Right lobe of liver (tissue), 4 donors: ENCODE data around the gene TRIM49D1.
"Not testable (repeated sequence)": the region's sequence is repeated elsewhere in the genome, so short reads cannot be mapped to it uniquely, and the experiment has no call there.

Source experiments
- POLR2A ChIP-seq: fragments of 450-650 bp; IDR thresholded peaks from one replicate; pipeline ENCODE4 v1.6.1; 2017; ENCODE audit warnings: antibody characterized with exemption, mild to moderate bottlenecking
- TF ChIP-seq, protein P1 (sequence below), 4 donors: fragments of 200-600 bp in 3 of 4; fragments of 450-650 bp in 1 of 4; IDR thresholded peaks; one replicate each; pipeline versions ENCODE4 v1.5.1 to v1.8.0; 2016 to 2022; ENCODE audit warnings: antibody characterized with exemption in 4 of 4, mild to moderate bottlenecking in 2 of 4
- donor health status: DM: no; HTN: no; CAD: no.
- donor health status: DM: no; HTN: no; CAD: no.
- donor health status: DM: no; HTN: yes; CAD: no.

DNA sequence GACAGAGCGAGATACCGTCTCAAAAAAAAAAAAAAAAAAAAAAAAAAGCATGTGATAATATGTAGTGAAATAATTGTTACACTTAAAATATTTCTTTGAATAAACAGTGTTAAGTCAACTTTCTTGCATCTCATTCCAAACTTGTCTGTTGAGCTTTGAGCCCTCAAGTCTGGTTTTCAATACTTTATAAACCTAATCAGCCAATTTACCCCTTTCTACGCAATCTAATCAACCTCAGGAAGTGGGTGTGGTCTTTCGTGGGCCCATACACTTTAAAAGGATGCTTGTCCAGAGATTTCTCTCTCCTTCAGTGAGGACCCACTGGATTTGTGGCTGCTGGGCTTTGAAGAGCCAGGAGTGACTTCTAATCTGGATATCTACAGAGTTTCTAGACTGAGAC, 43.7 kb upstream of the TRIM49D1 start, which contains the start of gene TRIM64:
- TF ChIP-seq, protein P1, sequence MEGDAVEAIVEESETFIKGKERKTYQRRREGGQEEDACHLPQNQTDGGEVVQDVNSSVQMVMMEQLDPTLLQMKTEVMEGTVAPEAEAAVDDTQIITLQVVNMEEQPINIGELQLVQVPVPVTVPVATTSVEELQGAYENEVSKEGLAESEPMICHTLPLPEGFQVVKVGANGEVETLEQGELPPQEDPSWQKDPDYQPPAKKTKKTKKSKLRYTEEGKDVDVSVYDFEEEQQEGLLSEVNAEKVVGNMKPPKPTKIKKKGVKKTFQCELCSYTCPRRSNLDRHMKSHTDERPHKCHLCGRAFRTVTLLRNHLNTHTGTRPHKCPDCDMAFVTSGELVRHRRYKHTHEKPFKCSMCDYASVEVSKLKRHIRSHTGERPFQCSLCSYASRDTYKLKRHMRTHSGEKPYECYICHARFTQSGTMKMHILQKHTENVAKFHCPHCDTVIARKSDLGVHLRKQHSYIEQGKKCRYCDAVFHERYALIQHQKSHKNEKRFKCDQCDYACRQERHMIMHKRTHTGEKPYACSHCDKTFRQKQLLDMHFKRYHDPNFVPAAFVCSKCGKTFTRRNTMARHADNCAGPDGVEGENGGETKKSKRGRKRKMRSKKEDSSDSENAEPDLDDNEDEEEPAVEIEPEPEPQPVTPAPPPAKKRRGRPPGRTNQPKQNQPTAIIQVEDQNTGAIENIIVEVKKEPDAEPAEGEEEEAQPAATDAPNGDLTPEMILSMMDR (IDR thresholded peaks at IDR 0.05) = not testable (repeated sequence)
- TF ChIP-seq POLR2A = not testable (repeated sequence)
